Astrocyte of the cerebellum (primary cell): Measurements from ENCODE around the gene SART3.
A peak's percentile ranks its signal among the peaks of the same experiment; 100 is the strongest.
"Not testable (repeated sequence)": the region's sequence is repeated elsewhere in the genome, so short reads cannot be mapped to it uniquely, and the experiment has no call there.

Experiments used
- DNase-seq: peaks from one replicate; pipeline ENCODE4 v3.0.0-alpha.2; 2011; ENCODE audit warnings: low read depth
- H3K4me3 ChIP-seq: 2 replicates; pipeline ENCODE4 v1.5.1; 2011; ENCODE audit warnings: mild to moderate bottlenecking, low read depth, low read length, moderate library complexity
- in situ Hi-C: cut with HindIII; loops from 2 replicates; pipeline ENCODE4 v1.10.0; 2017; ENCODE audit warnings: low sequenced_read_pairs
- TF ChIP-seq, protein P1 (sequence below): IDR thresholded peaks from 2 replicates; pipeline ENCODE4 v1.5.1; 2012; ENCODE audit warnings: low read length, low read depth, moderate library complexity, mild to moderate bottlenecking; ENCODE audit errors: missing control alignments

SART3 gene

DNA sequence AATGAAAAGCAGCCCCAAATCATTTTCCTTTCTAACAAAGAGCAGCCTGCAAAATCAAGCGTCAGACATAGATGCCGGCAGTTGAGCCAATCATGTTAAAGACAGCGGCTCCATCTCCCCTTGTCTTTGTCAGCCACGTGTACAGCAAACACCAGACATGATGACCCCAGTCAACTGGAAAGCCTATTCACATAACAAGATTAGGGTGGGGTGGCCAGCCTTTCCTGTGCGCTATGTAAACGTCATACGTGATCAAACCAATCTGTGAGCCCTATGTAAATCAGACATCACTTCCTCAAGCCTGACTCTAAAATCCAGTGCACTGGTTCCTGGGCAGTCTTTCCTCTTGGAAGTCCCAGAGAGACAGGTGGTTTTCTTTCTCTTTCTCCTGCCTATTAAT, 55.8 kb downstream of the SART3 start:
- TF ChIP-seq, protein P1, sequence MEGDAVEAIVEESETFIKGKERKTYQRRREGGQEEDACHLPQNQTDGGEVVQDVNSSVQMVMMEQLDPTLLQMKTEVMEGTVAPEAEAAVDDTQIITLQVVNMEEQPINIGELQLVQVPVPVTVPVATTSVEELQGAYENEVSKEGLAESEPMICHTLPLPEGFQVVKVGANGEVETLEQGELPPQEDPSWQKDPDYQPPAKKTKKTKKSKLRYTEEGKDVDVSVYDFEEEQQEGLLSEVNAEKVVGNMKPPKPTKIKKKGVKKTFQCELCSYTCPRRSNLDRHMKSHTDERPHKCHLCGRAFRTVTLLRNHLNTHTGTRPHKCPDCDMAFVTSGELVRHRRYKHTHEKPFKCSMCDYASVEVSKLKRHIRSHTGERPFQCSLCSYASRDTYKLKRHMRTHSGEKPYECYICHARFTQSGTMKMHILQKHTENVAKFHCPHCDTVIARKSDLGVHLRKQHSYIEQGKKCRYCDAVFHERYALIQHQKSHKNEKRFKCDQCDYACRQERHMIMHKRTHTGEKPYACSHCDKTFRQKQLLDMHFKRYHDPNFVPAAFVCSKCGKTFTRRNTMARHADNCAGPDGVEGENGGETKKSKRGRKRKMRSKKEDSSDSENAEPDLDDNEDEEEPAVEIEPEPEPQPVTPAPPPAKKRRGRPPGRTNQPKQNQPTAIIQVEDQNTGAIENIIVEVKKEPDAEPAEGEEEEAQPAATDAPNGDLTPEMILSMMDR, result no peak
- in situ Hi-C loops, result no loop called here
- no peak overlapping the region for H3K4me3 ChIP-seq
- DNase-seq, result no peak

DNA sequence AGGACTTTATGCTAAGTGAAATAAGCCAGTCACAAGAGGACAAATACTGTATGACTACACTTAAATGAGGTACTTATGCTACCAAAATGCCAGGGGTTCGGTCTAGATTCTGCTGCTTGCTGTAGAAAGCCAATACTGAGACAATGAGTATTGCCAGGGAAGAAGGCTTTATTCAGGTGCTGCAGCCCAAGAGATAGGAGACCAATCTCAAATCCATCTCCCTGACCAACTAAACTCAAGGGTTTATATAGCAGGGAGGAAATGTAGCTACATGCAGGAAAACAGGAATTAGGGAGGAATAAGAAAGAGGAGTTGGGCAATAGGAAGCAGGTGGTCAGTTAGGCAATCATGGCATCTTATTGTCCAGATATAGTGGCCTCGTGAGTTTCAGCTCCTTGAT, 58.1 kb downstream of the SART3 start:
- no peak for DNase-seq
- TF ChIP-seq, protein P1, result no peak
- H3K4me3 ChIP-seq, result no peak overlapping the region
- in situ Hi-C loops, result no loop called here

DNA sequence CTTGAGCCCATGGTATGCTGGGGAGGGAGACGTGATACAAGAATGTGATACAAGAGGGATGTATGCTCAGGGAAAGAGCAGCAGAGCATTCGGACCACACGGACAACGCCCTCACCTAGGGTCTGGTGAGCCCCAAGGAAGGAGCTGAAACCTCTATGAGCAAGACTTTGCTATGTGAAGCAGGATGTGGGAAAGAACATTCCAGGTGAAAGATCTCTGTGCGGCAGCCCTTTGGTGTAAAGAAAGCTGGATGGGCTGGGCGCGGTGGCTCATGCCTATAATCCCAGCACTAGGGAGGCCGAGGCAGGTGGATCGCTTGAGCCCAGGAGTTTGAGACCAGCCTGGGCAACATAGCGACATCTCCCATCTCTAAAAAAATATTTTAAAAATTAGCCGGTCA, 62.8 kb downstream of the SART3 start:
- no peak overlapping the region for H3K4me3 ChIP-seq
- no peak for DNase-seq
- TF ChIP-seq, protein P1, result no peak
- in situ Hi-C loops, result no loop called here

DNA sequence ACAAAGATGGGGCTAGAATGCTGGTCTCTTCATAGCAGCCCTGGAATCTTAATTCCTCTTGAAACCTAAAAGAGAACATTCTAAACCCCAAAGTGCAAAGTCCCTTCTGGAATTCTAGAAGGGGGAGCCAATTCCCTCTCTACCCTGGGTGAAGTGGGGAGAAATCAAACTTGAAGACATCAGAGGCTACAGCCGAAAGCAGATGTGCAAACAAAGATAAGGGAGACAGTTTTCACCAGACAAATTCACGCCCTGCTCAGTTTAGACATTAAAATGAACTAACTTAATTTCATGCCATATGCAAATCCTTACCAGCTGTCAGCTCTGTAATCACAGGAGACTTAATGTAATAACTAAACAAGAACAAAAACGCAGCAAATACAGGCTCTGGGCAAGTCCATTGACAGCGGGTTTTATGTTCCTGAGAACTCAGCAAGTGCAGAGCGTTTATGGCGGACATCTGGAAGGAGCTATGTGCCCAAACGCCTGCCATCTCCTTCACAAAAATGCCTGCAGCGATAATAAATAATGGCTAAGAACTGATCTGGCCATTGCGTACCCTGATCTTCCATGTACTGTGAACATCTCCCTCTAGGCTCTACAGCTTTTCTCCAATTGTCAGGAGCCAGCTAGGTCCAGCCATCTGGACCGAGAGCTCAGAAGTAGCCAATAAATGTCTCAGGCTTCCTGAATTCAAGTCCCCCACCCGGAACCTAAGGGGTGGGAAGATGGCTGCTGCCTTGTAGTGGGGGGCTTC, 65.0 kb downstream of the SART3 start:
- in situ Hi-C loops, result no loop called here
- TF ChIP-seq, protein P1, result no peak
- H3K4me3 ChIP-seq, result no peak overlapping the region
- no peak for DNase-seq

DNA sequence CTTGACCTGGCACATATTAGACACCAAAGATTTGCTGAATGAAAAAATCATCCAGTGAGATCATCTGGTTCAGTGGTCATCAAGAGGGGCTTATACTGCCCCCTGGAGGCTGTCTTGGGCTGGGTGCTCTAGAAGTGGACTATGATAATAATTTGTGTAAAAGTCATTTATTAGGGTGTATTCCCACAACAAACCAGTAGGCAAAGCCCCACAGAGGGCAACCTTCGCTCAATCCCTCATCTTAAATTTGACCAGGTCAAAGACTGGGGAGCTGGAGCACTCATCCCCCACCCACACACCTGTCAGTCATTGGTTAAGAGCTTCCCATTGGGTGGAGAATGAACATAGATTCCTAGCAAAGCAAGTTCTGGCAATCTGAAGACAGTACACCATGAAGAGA, 65.9 kb downstream of the SART3 start:
- H3K4me3 ChIP-seq, result no peak overlapping the region
- in situ Hi-C loops, result no loop called here
- DNase-seq, result no peak
- TF ChIP-seq, protein P1, result peak; percentile 67

DNA sequence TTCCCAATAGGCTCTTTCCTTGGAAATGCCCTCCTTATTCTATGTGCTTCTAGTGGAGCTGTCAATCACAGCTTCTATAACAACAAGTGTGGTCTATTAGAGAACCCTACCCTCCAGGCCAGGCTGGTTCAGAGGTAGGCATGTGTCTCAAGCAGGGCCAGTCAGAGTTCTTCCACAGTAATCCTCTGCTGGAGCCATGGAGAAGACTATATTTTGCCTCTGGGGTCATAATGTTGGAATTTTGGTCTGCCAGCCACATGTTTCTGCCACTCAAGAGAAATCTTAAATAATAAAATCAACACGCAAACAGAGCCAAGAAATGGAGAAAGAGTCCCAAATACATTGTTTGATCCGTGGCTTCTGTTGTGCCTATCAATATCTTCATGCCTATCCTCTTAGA, 69.7 kb downstream of the SART3 start:
- in situ Hi-C loops, result no loop called here
- TF ChIP-seq, protein P1, result no peak
- DNase-seq, result no peak
- H3K4me3 ChIP-seq, result no peak overlapping the region

DNA sequence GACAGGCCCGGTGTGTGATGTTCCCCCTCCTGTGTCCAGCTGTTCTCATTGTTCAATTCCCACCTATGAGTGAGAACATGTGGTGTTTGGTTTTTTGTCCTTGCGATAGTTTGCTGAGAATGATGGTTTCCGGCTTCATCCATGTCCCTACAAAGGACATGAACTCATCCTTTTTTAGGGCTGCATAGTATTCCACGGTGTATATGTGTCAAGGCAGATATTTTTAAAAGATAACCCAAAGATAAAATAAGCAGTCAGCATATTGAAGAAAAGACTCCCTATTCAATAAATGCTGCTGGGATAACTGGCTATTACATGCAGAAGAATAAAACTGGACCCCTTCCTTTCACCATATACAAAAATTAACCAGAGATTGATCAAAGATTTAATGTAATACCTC, 73.9 kb downstream of the SART3 start:
- in situ Hi-C loops, H3K4me3 ChIP-seq, DNase-seq: not testable (repeated sequence)

DNA sequence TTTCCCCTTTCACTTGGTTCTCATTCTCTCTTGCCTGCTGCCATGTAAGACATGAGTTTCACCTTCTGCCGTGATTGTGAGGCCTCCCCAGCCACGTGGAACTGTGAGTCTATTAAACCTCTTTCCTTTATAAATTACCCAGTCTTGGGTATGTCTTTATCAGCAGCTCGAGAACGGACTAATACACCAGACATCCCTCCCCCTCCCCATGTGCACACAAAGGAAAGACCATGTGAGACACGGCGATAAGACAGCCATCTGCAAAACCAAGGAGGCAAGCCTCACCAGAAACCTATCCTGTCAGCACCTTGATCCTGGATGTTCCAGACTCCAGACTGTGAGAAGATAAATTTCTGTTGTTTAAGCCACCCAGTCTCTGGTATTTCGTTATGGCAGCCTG, 75.6 kb downstream of the SART3 start:
- in situ Hi-C loops, H3K4me3 ChIP-seq, DNase-seq: not testable (repeated sequence)
